Lower leg skin (tissue), 3 donors: ENCODE results near the gene HP.

ENCODE experiments used
- CTCF ChIP-seq, 3 donors: fragments of 450-650 bp; IDR thresholded peaks; one replicate each; pipeline ENCODE4 v1.5.1; 2016; ENCODE audit warnings: antibody characterized with exemption in 3 of 3, mild to moderate bottlenecking in 3 of 3, moderate library complexity in 2 of 3
- POLR2A ChIP-seq, 2 donors: fragments of 450-650 bp; IDR thresholded peaks; one replicate each; pipeline ENCODE4 v1.6.1; 2016 to 2017; ENCODE audit warnings: antibody characterized with exemption in 2 of 2, mild to moderate bottlenecking in 1 of 2, moderate library complexity in 1 of 2

GRCh38 chr16:72013389-72013788 is 40.9 kb upstream of the HP start:
- TF ChIP-seq CTCF (IDR thresholded peaks at IDR 0.05) (no peak), POLR2A (IDR thresholded peaks at IDR 0.05) (no peak)
